HK-2 (cell line): ENCODE data around the gene MYBPH.

Experiments
- DNase-seq: peaks from one replicate; pipeline ENCODE4 v3.0.0-alpha.2; 2018; ENCODE audit not compliant: unreplicated experiment

The MYBPH gene, protein sequence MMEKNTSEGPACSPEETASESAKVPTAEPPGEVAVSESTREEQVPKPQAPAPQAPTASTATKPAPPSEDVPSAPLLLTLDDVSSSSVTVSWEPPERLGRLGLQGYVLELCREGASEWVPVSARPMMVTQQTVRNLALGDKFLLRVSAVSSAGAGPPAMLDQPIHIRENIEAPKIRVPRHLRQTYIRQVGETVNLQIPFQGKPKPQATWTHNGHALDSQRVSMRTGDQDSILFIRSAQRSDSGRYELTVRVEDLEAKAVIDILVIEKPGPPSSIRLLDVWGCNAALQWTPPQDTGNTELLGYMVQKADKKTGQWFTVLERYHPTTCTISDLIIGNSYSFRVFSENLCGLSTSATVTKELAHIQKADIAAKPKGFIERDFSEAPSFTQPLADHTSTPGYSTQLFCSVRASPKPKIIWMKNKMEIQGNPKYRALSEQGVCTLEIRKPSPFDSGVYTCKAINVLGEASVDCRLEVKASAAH

DNA sequence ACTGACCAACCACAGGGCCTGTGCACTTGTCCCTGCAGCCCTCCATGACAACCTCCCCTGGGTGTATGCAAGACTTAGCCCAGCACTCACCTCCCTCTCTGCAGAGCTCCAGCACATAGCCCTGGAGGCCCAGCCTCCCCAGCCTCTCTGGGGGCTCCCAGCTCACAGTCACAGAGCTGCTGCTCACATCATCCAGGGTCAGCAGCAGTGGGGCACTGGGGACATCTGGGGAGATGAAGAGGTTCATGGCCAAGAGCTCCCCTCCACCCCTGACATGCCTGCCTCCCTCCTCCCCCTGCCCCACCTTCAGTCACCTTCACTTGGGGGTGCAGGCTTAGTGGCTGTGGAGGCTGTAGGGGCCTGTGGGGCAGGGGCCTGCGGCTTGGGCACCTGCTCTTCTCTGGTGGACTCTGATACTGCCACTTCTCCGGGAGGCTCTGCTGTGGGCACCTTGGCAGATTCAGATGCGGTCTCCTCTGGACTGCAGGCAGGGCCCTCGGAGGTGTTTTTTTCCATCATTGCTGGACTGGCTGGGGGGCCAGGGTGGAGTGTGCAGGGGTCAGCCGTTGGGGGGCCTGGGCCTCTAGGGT lies at the start of gene MYBPH:
Gene MYBPH, minus strand, starts transcription at position 590 of the 590 bp plus-strand sequence. Its CDS starts 71 bp downstream, at position 519.
- no peak for DNase-seq

DNA sequence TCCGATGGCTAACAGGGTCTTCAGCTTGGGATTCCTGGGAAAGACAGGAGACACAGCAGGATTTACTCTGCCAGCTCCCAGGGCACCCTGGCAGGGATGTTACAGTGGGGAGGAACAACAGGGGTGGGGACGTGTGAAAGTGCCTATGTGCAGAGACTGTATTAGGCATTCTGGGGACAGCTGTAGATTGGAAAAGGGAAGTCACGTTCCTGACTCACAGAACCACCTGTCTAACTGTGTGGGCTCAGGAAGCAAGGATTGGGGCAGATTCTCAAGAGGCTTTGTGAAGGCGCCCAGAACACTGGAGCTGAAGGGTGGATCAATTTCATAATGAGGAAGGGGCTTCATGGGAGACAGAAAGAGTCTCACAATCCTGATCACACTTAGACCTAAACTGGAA lies 49.4 kb upstream of the MYBPH start:
- DNase-seq = no peak

DNA sequence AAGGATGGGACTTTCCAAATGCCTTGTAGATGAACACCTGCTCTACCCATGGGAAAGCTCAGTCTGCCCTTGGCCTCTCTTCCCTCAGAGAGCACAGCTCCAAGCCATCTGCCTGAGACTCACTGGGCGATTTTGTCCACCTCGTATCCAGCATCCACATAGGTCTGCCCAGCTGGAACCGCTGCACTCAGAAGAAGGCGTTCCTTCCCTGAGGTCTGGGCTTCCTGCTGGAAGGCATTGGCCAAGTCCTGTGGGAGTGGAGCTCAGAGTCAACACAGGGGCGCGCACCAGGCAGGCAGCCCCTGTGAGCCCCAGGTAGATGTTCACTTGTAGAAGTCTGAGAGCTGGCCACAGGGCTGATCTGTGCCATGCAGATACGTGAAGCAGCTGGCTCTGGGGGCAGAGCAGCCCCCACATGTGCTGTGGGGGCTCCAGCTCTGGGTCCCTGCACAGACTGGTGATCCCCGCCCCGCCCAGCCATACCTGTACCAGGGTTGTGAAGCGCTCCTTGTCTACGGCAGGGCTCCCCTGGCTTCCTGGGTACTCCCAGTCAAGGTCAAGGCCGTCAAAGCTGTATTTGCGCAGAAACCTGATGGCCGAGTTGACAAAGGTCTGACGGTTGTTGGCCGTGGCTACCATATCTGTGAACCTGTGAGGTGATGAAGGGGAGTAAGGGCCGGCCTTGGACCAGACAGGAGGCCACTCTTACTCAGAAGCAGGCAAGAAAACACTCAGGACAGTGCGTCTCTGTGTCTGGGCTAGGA lies 47.6 kb upstream of the MYBPH start:
- no peak for DNase-seq

DNA sequence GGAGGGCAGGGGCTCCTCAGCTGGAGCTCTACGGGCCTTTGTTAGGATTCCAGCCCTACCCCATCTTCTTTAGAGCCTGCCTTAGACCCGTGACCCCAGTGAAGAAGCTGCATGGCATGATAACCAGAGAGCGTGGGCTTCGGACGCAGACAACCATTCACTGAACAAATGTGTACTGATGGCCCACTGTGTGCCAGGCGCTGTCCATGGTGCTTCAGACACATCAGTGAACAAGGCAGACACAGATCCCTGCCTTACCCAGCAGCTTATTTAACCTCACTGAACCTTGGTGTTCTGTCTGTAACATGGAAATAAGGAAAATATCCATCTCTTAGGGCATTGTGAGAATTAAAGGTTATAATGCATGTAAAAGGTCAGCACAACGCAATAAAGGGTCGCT lies 44.3 kb upstream of the MYBPH start:
- DNase-seq = no peak

DNA sequence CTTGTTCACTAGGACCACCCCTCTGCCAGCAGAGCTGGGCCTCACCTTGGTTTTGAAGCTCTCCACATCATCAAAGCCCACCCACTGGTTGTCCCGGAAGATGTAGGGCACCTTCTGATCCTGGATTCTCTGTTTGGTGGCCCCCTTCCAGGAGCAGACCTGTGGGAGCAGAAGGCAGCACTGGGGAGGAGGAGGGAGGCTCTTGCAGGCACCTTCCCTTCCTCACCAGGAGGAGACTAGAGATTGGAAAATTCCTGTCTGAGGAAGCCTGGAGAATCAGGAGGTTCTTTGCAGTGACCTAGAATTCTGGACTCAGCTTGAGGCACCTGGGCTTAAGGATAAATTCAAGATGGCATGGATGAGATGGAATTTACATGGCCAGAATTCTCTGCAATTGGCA lies 43.5 kb upstream of the MYBPH start:
- no peak for DNase-seq

DNA sequence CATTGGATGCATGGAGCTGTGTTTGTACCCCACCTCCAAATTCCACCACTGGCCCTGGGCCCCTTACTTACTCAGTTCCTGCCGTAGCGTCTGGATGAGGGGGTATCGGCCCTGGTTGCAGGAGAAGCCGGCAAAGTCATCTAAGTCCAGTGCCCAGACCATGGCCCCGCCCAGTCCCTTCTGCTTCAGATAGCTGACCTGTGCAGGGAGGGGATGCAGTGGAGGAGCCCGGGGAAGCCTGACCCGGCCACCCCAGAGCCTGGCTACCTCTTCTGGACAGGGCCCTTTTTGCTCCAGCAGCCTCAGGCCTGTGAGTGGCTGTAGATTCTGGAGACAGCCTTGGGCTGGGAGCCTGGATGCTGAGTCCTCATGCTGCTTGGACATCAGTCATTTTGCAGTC lies 42.0 kb upstream of the MYBPH start:
- no peak for DNase-seq

DNA sequence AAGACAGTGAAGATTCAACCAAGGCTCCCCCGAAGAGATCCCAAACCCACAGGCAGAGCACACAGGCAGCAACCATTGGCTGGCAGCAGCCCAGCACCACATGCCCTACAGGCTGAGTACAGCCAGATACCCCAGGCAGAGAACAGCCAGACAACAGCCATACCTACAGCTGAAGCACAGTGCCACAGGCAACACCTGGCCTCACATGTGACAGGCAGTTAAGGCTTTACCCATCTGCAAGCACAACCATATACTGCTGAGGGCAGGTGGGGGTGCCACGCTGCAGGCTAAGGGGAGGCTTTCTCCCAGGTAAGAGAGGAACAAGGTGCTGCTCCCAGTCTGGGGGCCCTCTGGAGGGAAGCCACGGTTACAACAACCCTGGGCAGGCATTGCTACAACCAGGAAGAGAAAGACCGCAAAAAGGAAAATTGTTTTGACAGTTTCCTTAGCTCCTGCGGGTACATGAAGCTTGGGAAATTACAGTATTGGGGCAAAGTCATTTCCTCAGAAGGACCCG lies 41.6 kb upstream of the MYBPH start:
- DNase-seq = no peak

DNA sequence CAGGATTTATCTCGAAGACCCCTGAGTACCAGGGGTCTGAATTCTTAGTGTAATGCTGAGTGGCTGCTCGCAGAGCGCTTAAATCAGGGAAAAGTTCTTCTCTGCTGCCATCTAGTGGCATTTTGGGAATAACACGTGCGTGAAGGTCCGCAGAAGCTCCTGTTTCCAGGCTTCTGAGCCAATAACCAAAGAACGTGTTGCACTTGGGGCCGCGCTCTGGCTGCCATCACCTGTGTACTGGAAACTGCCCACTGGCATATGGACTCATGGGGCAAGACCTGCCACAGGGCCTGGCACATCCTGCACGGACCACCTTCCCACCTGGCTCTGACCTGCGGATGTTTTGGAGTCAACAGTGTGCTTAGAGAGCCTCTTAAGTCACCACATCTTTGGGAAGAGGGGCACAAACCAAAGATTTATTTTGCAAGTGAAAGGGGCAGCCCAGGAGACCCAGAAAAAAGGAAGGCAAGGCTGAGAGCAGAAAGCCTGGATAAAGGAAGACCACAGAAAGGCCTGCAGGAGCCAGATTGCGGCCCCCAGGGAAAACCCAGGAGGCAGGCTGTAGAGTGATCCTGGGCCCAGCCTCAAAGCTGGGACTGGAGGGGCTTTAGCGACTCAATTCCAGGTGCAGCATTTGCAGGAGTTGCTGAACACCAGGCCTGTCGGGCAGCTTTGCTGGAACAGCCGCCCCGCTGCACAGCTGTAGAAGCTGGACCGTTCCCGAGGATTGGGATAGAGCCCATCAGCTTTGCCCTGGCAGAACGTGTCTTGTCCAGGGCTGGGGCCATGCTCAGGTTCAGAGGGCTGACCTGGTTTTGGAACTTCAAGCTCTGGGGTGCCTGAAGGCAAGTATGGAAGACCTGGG lies 40.9 kb upstream of the MYBPH start:
- peak; percentile 75 for DNase-seq

DNA sequence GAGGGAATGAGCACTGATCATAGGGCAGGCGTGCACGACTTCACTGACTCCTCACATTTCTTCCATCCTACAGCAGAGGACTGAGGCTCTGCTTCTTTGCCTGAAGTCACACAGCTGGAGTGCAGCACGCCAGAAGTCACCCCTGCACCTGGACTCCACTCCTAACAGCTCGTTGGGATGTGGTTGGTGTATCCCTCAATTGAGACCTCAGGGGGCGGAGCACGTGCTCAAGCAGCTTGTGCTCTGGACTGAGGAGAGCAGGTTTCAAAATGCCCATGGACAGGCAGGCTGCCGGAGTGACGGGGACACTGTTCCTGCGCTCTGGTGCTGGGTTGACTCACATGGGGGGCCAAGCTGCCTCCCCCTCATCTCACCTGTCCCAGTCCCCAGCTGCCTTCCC lies 39.9 kb upstream of the MYBPH start:
- no peak for DNase-seq

DNA sequence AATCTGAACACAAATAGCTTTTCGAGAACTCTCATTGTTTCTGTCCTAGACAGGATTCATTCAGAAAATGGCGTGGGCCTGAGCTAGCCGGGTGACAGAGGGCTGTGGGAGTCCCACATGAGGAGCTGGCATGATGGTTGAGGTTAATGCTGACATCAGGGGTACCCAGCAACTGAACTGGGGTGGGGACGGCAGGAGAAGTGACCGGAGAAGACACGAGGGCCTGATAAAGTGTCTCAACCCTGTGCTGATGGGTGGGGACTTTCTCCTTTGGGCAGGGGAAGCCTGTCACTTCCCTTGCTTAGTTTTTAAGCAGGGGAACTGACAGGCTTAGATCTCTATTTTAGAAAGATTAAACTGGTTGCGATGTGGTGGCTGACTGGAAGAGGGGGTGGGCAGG lies 39.2 kb upstream of the MYBPH start:
- DNase-seq = no peak

DNA sequence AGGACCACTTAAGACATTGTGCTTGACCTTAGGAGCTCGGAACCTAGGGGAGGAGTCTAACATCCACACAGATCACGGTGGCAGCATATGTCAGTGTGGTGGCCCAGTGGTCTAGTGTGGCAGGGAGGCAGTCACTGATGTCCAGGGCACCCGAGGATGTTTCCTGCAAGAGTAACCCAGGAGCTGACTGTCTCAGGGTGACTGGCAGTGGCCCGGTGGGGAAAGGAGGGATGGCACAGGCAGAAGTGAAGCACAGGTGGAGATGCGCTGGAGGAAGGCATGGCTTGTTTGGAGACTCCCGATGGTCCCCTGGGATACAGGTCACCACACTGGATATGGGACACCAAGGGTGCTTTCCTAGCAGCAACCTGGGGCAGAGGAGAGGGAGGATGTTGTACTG lies 37.5 kb upstream of the MYBPH start:
- no peak for DNase-seq

DNA sequence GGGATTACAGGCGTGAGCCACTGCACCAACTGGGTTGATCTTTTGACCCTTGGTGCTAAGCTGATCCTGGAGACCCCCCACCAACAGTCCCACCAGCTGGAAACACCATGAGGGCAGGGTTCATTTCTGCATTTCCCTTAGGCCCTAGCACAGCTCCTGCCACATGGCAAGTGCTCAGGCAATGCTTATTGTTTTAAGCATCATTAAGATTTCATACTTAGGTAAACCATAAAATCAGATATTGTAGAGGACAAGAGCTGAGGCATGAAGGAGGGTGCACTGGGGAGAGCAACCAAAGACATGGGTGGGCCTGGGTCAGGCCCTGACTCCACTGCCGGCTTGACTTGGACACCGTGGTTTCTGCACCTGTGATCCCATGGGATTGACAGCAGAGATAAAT lies 36.2 kb upstream of the MYBPH start:
- no peak for DNase-seq

DNA sequence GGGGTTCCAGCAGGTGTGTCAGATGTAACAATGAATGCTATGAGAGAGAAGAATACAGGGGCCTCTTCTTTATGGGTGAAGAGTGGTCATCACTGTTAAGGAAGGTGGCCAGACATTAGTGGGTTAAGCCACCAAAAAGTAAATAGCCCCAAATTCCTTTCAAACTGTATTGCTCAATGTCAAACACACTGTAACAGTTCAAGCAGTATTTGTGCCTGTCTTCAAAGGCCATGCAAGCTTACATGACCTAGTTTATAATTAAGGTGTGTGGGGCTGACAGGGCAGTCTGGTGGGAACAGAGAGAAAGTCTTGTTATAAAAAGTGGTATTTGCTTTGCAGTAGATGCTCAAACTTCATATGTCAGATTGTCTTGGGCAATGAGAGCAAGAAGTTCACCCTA lies 35.4 kb upstream of the MYBPH start:
- no peak for DNase-seq

DNA sequence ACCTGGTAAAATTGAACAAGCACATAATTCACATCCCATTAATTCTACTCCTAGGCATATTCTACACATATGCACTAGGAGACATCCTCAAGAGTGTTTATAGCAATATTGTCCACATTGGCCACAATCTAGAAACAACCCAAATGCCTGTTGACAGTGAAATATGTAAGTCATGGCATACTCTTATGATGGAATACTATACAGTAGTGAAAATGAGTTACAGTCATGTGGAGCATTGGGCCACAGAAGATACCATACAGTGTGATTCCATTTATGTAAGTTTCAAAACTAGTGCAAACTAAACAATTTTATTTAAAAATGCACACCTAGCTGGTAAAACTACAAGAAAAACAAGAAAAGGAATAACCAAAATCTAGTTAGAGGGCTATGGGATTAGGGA lies 34.7 kb upstream of the MYBPH start:
- no peak for DNase-seq

DNA sequence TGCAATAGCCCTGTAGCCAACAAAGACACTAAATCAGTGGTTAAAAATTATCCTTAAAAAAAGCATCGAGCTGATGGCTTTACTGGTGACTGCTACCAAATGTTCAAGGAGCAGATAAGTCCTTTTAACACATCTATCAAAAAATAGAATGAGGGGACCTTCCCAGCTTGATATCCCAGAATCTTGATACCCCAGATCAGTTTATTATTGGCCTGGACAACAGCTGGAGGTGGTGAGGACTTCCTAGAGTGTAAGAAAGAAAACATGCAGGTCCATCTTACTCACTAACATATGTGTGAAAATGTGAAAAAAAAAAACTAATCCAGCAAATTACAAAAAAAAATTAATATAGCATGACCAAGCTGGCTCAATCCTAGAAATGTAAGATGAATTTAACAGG lies 32.6 kb upstream of the MYBPH start:
- DNase-seq = no peak

DNA sequence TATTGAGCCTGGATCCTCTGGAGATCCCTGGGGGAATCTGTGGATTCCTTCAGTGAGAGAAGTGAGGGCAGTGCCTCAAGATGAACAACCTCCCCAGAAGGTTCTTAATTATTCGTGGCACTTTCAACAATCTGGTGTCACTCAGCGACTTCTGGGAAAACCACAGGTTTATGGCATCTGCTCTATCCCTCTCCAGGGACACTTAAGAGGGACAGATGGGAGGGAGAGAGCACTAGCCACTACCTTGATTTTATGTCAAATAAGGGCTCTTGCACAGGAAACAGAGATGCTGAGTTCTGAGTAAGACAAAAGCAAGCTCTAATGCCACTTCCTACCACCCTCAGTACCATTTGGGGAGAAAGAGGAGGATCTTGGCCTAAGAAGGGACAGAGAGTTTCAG lies 32.1 kb upstream of the MYBPH start:
- no peak for DNase-seq

DNA sequence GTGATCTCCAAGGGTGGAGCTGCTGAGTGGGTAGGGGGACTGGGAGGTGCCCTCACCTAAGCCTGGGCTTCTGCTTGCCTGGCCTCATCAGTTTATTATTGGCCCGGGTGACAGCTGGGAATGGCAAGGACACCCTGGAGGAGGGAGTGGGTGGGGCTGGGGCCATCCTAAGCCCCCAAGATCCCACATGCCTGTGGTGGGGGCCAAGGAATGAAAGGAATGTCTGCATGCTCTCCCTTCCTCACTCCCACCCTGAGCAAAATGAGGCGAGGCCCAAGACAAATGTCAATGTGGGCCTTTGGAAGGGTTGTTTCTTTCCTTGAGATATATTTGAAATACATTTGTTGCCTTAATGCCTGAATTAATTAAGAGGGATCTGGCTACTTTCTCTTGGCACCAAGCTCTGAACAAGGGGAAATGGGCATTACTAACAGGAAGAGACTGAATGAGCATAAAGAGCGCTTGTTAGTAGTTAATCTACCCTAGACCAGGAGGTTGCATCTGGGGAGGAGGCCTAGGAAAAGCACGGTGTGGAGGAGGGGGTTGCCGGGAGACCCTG lies 30.6 kb upstream of the MYBPH start:
- no peak for DNase-seq

DNA sequence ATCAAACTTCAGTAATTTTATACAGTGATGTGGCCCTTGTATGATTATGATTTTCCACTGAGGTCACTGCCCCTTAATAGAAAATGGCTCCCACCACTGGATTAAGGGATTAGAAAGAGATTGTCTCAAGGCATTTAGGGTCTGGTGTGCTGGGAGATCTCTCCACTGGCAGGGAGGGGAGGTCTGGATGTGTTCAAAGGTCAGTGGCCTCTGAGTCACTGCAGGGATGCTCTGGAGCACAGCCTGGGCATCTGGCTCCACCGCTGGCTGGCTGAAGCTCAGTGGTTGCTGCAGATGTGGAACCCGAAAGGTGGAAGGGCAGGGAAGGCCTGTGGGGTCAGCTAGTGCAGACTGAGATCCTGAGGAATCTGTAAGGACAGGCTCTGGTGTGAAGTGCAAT lies 29.1 kb upstream of the MYBPH start:
- DNase-seq = no peak

DNA sequence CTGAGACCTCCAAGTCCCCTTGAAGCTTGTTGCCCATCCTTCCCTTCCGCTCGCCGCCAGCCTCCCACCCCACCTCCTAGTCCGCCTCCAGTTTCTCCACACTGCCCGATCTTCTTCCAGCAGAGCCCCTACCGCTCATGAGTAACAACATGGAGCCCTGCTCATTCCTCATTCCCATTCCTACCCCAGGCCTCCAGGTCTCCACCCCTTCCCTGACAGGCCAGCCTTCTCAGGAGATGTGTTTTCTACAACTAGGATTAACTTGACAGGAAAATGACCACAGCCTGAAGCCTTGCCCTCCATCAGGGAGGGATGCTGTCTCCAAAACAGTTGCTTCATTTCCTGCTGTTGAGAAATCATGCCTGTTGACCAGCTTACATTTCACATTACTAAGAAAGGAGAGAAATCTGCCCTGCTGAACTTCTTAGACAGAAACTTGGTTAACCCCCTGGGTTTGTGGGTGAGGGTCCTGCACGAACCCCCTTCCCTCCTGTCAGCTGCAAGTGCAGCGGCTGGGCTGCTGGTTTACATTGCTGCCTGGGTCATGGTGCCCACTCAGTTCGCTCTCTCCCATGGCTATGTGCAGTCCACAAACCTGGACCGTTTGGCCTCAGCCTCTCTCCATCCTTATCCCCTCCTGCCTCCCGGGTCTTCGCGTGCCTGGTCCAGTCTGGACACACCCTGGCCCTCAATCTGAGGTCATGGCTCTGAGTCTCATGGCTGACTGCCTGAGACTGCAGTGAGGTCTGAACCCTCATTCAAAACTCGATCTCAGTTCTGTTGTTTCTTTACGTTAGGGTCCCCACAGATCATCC lies 27.0 kb upstream of the MYBPH start:
- DNase-seq = no peak

DNA sequence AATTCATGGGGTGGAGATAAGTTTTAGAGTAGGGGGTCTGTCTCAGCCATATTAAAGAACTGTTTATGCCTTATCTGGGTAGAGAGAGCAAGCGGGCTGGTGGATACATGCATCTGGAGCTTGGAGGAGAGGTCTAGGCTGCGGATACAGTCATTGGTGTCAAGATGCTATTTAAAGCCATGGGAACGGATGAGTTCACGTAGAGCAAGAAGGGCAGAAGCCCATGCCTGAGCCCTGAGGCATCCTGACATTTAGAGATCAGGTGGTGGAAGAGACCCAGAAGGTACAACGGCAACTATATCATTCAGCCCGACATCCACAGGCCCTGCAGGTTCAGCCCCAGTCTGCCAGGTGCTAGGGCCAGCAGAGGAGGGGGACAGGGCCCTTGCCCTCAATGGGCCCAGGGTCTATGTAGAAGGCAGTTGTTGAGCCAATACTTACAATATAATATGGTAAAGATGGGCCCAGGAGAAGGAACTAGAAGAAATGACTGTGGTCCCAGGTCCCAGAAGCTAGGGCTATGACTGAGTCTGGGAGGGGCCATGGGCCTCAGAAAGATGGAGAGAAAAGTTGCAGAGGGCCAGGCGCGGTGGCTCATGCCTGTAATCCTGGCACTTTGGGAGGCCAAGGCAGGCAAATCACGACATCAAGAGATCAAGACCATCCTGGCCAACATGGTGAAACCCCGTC lies 26.0 kb upstream of the MYBPH start:
- no peak for DNase-seq
